Measurements from ENCODE around the gene KCNJ18. TPM values are rescaled to one million over a fixed set of nuclear protein-coding genes. Genes with fewer than 3 reads are reported as not detected.
"Not testable (repeated sequence)": the region's sequence is repeated elsewhere in the genome, so short reads cannot be mapped to it uniquely, and the experiment has no call there.

KCNJ18 gene
- polyA plus RNA-seq, 3 donors: not detected

DNA sequence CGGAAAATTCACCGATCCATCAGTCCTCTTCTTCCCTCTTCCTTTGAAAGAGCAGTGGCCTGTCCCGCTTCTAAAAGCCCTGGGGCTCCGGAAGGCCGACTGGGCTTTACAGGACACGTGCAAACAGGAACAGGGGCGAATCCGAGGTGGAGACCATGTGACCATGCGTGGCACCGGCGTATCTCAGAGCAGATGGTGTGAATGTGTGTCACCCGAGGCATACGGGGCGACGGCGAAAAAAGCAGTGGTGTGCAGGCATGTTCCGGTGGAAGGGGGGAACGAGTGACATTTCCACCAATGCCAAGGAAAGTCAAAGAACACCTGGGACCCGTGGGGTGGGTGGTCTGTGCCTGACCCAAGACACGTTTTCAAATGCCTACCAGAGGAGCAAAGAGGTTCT lies 10.7 kb upstream of the KCNJ18 start:
- WGBS, 3 donors: 75 to 85% (median 85%) methylated on average over 18 to 20 of the region's 20 CpGs
- H3K27ac ChIP-seq (ENCODE audit: low read depth, low read length): not testable (repeated sequence)

- 75 to 88% (median 87%) methylated on average over 32 to 35 of the region's 36 CpGs for WGBS, 3 donors
- H3K27ac ChIP-seq (ENCODE audit: low read depth, low read length): not testable (repeated sequence)
Measured at GRCh38 chr17:21682130-21682529, 10.2 kb upstream of the KCNJ18 start.

DNA sequence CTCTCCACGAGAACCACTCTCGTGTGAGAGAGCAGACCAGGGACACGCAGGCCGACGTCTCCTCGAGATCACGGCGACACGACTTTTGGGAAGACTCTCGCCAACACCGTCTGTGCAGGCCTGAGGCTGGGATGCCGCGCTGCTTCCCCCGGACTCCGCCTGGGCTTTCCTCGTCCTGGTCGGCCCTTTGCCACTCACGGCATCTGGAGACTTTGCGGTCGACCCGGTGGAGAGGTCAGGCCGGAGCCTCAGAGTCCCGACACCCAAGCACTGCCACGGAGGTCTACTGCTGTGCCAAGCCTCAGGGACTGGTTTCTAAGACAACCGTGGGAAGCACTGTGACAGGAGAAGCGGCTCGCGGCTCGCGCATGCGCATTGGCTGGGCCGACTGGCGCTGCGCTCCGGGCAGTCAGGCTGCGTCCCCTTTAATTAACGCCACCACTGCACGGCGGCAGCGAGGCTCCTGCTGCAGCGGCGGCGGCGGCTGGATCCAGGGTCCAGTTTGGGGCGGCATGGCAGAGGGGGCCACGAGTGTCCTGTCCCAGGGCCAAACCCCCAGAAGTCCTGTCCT lies 9.1 kb upstream of the KCNJ18 start:
- 73 to 77% (median 76%) methylated on average over 40 to 41 of the region's 46 CpGs for WGBS, 3 donors
- H3K27ac ChIP-seq (ENCODE audit: low read depth, low read length): not testable (repeated sequence)

DNA sequence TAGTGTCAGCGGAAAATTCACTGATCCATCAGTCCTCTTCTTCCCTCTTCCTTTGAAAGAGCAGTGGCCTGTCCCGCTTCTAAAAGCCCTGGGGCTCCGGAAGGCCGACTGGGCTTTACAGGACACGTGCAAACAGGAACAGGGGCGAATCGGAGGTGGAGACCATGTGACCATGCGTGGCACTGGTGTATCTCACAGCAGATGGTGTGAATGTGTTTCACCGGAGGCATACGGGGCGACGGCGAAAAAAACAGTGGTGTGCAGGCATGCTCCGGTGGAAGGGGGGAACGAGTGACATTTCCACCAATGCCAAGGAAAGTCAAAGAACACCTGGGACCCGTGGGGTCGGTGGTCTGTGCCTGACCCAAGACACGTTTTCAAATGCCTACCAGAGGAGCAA lies 8.4 kb upstream of the KCNJ18 start:
- 76 to 84% (median 82%) methylated on average over 15 to 18 of the region's 18 CpGs for WGBS, 3 donors
- H3K27ac ChIP-seq (ENCODE audit: low read depth, low read length): not testable (repeated sequence)

DNA sequence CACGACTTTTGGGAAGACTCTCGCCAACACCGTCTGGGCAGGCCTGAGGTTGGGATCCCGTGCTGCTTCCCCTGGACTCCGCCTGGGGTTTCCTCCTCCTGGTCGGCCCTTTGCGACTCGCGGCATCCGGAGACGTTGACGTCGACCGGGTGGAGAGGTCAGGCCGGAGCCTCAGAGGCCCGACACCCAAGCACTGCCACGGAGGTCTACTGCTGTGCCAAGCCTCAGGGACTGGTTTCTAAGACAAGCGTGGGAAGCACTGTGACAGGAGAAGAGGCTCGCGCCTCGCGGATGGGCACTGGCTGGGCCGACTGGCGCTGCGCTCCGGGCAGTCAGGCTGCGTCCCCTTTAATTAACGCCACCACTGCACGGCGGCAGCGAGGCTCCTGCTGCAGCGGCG lies 7.9 kb upstream of the KCNJ18 start:
- H3K27ac ChIP-seq (ENCODE audit: low read depth, low read length): not testable (repeated sequence)
- 94 to 96% (median 95%) methylated on average over 19 to 27 of the region's 33 CpGs for WGBS, 3 donors

DNA sequence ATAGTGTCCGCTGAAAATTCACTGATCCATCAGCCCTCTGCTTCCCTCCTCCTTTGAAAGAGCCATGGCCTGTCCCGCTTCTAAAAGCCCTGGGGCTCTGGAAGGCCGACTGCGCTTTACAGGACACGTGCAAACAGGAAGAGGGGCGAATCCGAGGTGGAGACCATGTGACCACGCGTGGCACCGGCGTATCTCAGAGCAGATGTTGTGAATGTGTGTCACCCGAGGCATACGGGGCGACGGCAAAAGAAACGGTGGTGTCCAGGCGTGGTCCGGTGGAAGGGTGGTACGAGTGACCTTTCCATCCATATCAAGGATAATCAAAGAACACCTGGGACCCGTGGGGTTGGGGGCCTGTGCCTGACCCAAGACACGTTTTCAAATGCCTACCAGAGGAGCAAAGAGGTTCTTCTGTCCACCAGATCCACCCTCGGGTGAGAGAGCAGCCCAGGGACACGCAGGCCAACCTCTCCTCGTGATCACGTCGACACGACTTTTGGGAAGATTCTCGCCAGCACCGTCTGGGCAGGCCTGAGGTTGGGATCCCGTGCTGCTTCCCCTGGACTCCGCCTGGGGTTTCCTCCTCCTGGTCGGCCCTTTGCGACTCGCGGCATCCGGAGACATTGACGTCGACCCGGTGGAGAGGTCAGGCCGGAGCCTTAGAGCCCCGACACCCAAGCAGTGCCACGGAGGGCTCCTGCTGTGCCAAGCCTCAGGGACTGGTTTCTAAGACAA lies 7.1 kb upstream of the KCNJ18 start:
- not testable (repeated sequence) for H3K27ac ChIP-seq (ENCODE audit: low read depth, low read length)
- WGBS, 3 donors: 78 to 81% (median 80%) methylated on average over 36 to 42 of the region's 42 CpGs

DNA sequence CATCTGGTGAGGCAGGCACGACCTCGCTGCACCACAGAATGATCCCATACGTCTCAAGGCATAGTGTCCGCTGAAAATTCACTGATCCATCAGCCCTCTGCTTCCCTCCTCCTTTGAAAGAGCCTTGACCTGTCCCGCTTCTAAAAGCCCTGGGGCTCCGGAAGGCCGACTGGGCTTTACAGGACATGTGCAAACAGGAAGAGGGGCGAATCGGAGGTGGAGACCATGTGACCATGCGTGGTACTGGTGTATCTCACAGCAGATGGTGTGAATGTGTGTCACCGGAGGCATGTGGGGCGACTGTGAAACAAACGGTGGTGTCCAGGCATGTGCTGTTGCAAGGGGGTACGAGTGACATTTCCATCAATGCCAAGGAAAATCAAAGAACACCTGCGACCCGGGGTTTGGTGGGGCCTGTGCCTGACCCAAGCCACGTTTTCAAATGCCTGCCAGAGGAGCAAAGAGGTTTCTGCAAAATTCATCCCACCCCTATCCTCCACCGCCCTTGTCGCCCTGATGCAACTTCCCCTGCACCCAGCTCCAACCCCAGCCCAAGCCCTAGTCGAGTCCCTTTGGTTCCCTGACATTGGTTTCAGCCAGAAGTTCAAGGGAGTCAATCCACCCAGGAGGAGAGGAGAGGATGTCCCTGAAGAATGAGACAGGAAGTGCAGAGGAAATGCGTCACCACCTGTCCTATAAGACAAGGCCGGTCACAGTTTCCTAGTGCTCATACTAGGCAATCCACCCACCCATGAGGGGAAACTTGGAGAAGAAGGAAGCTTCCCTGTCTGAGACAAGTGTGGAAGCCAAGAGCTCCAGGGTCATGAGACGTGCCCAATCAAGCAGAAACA lies 5.9 kb upstream of the KCNJ18 start:
- WGBS, 3 donors: 63 to 69% (median 68%) methylated on average over 23 of the region's 23 CpGs
- H3K27ac ChIP-seq (ENCODE audit: low read depth, low read length): no peak overlapping the region

DNA sequence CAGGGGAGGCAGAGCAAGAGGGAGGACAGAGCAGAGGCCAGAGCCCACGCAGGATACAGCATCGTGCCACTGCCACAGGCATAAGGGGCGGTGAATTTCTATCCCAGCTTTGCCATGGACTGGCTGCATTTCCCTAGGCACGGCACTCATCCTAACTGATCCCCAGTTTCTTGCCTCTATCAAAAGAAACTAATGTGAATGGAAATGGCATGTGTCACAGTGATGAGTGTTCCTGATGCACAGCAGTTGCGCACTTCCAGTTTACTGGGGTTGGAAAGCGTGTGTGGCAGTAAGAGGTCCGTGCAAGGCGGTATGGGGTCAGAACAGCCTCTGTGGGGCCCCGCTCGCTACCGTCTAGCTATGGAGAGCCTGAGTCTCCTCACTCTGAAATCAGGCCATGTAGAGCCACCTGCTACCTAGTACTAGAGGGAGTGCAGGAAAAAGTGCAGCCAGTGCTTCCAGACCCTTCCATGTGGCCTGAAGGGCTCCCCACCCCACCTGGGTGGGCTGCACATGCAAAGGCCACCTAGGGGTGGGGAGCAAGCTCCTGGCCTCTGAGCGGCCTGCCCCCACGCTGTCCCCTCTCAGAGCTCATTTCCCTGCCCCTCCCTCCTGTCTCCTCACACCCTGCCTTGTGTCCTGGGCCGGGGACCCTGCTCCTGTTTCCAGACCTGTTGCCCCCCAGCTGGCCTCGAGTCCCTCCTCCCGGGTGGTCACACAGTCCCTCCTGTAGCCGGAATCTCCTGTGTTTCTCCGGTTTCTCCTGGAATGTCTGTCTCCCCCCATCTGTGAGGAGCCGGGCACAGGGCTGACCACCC lies 5.0 kb upstream of the KCNJ18 start:
- 72 to 77% (median 76%) methylated on average over 19 of the region's 19 CpGs for WGBS, 3 donors
- no peak overlapping the region for H3K27ac ChIP-seq (ENCODE audit: low read depth, low read length)

DNA sequence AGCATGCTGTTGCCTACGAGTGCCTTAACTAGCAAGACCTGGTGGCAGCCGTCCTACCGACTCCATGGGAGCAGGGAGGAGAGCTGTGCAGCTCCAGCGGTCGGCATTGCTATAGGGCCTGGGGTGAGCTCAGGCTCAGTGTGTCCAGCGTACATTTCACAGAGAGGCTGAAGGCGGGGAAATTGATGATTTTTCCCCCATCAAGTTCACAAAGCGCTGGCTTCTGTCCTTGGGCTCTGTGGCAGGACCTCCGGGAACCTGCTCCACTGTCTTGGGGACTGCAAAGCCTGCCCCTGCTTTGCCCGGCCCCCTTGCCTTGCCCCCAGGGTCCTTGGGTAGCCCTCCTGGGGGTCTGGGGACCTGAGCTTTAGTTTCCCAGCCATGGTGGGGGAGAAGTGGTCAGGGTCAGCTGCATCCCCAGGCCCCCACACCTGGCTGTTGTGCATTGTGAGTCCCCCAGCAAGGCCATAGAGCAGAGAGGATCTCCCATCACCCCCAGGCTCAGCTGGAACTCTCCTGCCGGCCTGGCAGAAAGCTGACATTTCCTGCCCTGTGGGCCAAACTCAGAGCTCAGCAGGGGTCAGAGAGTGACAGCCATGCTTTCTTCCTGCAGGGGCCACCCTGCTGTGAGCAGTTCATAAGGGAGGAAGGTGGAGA lies 3.9 kb upstream of the KCNJ18 start:
- WGBS, 3 donors: 74 to 77% (median 74%) methylated on average over 11 of the region's 11 CpGs
- H3K27ac ChIP-seq (ENCODE audit: low read depth, low read length): no peak overlapping the region

GRCh38 chr17:21689604-21690003 lies 2.7 kb upstream of the KCNJ18 start:
- 69 to 79% (median 74%) methylated on average over 7 of the region's 7 CpGs for WGBS, 3 donors
- no peak overlapping the region for H3K27ac ChIP-seq (ENCODE audit: low read depth, low read length)

DNA sequence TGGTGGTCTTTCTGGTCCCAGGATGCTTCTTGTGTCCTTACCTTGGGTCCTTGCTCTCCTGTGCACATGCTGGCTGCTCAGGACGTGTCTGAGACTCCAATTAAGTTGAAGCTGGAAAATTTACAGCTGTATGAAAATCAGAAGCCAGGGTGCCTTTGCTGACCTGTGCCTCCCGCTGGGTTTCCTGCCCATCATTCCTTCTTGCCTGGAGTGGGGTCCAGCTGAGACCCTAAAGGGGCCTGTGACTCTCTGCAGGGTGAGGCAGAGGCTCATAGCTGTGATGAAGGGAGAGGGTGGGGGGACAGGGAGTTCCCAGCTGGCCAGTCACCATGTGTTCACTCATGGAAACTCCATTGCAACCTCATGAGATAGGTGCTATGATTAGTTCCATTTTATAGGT lies 1.5 kb upstream of the KCNJ18 start:
- H3K27ac ChIP-seq (ENCODE audit: low read depth, low read length): not testable (repeated sequence)
- 36 to 67% (median 57%) methylated on average over 2 of the region's 2 CpGs for WGBS, 3 donors

- 78 to 87% (median 85%) methylated on average over 6 of the region's 6 CpGs for WGBS, 3 donors
Measured at GRCh38 chr17:21691481-21691880, 842 bp upstream of the KCNJ18 start.

GRCh38 chr17:21692704-21693065 lies 362 bp downstream of the KCNJ18 start:
- H3K27ac ChIP-seq (ENCODE audit: low read depth, low read length): not testable (repeated sequence)
- WGBS, 3 donors: 65 to 69% (median 66%) methylated on average over 12 of the region's 12 CpGs

More at GRCh38 chr17:21691481-21691880, 842 bp upstream of the KCNJ18 start:
- H3K27ac ChIP-seq (ENCODE audit: low read depth, low read length): not testable (repeated sequence)

DNA sequence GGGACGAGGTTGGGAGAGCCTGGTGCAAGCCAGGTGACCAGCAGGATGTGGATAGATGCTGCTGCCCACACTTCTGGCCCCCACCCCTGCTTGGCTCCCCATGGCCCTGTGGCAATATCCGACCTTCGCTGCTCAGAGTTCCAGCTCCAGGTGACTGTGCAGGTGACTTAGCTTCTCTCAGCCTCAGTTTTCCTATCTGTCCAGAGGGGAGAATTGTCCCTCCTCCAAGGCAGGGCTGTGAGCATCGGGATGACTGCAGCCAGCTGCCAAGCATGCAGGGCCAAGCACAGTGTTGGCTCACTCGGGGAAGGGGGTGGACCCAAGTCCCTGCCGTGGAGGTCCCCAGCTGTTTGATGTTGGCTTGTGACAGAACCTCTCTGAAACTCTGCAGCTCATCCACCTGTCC lies 1.1 kb downstream of the KCNJ18 start:
- H3K27ac ChIP-seq (ENCODE audit: low read depth, low read length): not testable (repeated sequence)
- 50 to 69% (median 67%) methylated on average over 6 of the region's 6 CpGs for WGBS, 3 donors

DNA sequence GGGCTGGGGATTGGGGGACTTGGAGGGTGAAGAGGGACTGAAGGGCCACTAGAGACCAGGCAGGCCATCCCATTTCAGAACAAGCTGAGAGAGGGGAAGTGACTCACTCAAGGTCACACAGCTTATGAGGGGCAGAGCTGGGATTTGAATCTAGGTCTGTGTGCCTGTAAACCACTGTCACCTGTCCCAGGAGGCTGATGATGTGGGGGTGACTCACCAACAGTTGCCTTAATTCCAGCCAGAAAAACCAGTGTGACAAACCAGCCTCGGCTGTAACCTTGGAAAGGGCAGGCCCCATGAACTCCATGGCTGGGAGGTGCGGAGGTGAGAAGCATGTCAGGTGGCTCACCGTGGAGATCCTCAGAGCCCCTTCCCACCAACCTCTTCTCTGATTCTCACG lies 1.6 kb downstream of the KCNJ18 start:
- H3K27ac ChIP-seq (ENCODE audit: low read depth, low read length): not testable (repeated sequence)
- WGBS, 3 donors: 63 to 90% (median 89%) methylated on average over 3 of the region's 4 CpGs

- WGBS, 3 donors: 58 to 89% (median 88%) methylated on average over 1 of the region's 3 CpGs
- not testable (repeated sequence) for H3K27ac ChIP-seq (ENCODE audit: low read depth, low read length)
Measured at GRCh38 chr17:21696227-21696626, 3.9 kb downstream of the KCNJ18 start.

GRCh38 chr17:21696842-21697507 lies 4.7 kb downstream of the KCNJ18 start:
- not testable (repeated sequence) for H3K27ac ChIP-seq (ENCODE audit: low read depth, low read length)
- 60 to 73% (median 64%) methylated on average over 6 of the region's 7 CpGs for WGBS, 3 donors

DNA sequence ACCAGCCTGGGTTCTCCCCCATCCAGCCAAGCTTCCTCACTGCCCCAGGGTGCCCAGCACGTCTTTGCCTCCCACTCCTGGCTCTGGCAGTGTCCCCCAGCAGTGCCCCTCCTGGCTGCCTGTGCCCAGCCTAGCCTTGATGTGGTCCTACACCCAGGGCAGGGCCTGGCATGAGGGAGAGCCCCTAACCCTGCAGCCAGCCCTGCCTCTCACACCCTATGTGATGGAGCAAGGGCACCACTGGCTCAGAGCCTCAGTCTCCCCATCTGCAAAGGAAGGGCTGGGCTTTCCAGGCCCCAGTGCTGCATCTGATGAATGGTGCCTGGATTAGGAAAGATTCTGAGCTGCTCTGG lies 5.2 kb downstream of the KCNJ18 start:
- not testable (repeated sequence) for H3K27ac ChIP-seq (ENCODE audit: low read depth, low read length)
- WGBS, 3 donors: 11 to 56% (median 50%) methylated on average over 1 of the region's 1 CpG
